HepG2 (cell line): ENCODE results near the gene SAMD10. TPM values are rescaled to one million over a fixed set of nuclear protein-coding genes. Genes with fewer than 3 reads are reported as not detected.

Experiments used
- ATF7-NPFF ChIP-seq: sonication (generic); formaldehyde crosslinking; IDR thresholded peaks from 2 replicates; pipeline ENCODE4 v1.8.1; 2023; ENCODE audit warnings: mild to moderate bottlenecking, low read depth, missing genetic modification reagents, moderate library complexity
- KDM5A ChIP-seq: fragments of 200-600 bp; sonication (generic); IDR thresholded peaks from 2 replicates; pipeline ENCODE4 v1.7.0; 2018; ENCODE audit warnings: antibody characterized with exemption, mild to moderate bottlenecking, low read length, borderline replicate concordance
- NFE2 ChIP-seq: sonication (generic); formaldehyde crosslinking; IDR thresholded peaks from 2 replicates; pipeline ENCODE4 v1.4.0; 2020; ENCODE audit warnings: missing genetic modification reagents
- PHF20 ChIP-seq: sonication (generic); formaldehyde crosslinking; IDR thresholded peaks from 2 replicates; pipeline ENCODE4 v1.5.0; 2020; ENCODE audit warnings: mild to moderate bottlenecking, missing genetic modification reagents
- RBM22 ChIP-seq: fragments of 200-400 bp; formaldehyde crosslinking; optimal IDR thresholded peaks from 2 replicates; pipeline ENCODE3; 2017; ENCODE audit warnings: mild to moderate bottlenecking, low read length, moderate library complexity
- ZKSCAN1 ChIP-seq: fragments of 150-350 bp; IDR thresholded peaks from 2 replicates; pipeline ENCODE4 v1.6.1; 2014; ENCODE audit warnings: low read length
- ZNF253 ChIP-seq: sonication (generic); formaldehyde crosslinking; IDR thresholded peaks from 2 replicates; pipeline ENCODE4 v1.8.0; 2022; ENCODE audit warnings: mild to moderate bottlenecking, missing genetic modification reagents, borderline replicate concordance
- ZNF296 ChIP-seq: sonication (generic); formaldehyde crosslinking; conservative IDR thresholded peaks from 2 replicates; pipeline ENCODE4 v1.5.0; 2020; ENCODE audit warnings: mild to moderate bottlenecking, missing genetic modification reagents
- ZNF335 ChIP-seq: sonication (generic); formaldehyde crosslinking; IDR thresholded peaks from 2 replicates; pipeline ENCODE4 v1.4.0; 2020; ENCODE audit warnings: missing genetic modification reagents
- ZNF501 ChIP-seq: sonication (generic); formaldehyde crosslinking; IDR thresholded peaks from 2 replicates; pipeline ENCODE4 v1.5.1; 2020; ENCODE audit warnings: mild to moderate bottlenecking, moderate library complexity, missing genetic modification reagents
- ZNF577 ChIP-seq: sonication (generic); formaldehyde crosslinking; IDR thresholded peaks from 2 replicates; pipeline ENCODE4 v1.4.0; 2020; ENCODE audit warnings: mild to moderate bottlenecking, low read depth, missing genetic modification reagents, borderline replicate concordance
- ZSCAN21 ChIP-seq: sonication (generic); formaldehyde crosslinking; IDR thresholded peaks from 2 replicates; pipeline ENCODE4 v1.8.0; 2022; ENCODE audit warnings: mild to moderate bottlenecking, missing genetic modification reagents, moderate library complexity, borderline replicate concordance
- polyA plus RNA-seq, 8 experiments: library from polyadenylated mRNA; depleted of rRNA in 3 of 8; stranded (reverse) in 7 of 8; unstranded in 1 of 8; fragments of >200 nt; fragmentation: Illumina TruSeq in 4 of 8; extraction: Trizol in 4 of 8; gene quantifications; 2 replicates each; pipeline versions ENCODE4 v1.2.1 to v1.2.3, GENCODE V29; 2011 to 2016; ENCODE audit warnings: low read depth in 4 of 8, missing spikeins in 1 of 8, mixed read lengths in 1 of 8; ENCODE audit not compliant: insufficient read depth in 1 of 8
- total RNA-seq, 5 experiments: library from RNA; depleted of rRNA; stranded (reverse); fragments of >200 nt; fragmentation: Illumina TruSeq; extraction: Trizol; gene quantifications; 2 replicates each; pipeline ENCODE4 v1.2.3, GENCODE V29; 2016; ENCODE audit warnings: low read depth in 1 of 5
- TF ChIP-seq, protein P1 (sequence below): IDR thresholded peaks from 2 replicates; pipeline ENCODE4 v1.6.1; 2016; ENCODE audit warnings: control low read depth
- TF ChIP-seq, protein P2 (sequence below): IDR thresholded peaks from 2 replicates; pipeline ENCODE4 v1.6.1; 2016; ENCODE audit warnings: missing compliant biosample characterization, missing genetic modification reagents, borderline replicate concordance
- TF ChIP-seq, protein P3 (sequence below): sonication (generic); formaldehyde crosslinking; conservative IDR thresholded peaks from 2 replicates; pipeline ENCODE4 v1.4.0; 2020; ENCODE audit warnings: mild to moderate bottlenecking, missing genetic modification reagents, moderate library complexity
- TF ChIP-seq, protein P4 (sequence below): sonication (generic); formaldehyde crosslinking; IDR thresholded peaks from 2 replicates; pipeline ENCODE4 v1.4.0; 2020; ENCODE audit warnings: missing genetic modification reagents
- TF ChIP-seq, protein P5 (sequence below): IDR thresholded peaks from 2 replicates; pipeline ENCODE4 v1.6.1; 2016; ENCODE audit warnings: missing biosample characterization, missing genetic modification reagents, low read depth

SAMD10 gene
- total and polyA plus RNA-seq, 2 of the 13 experiments (the other 11 are each of a cell fraction or from before 2014, with no cell fraction given) = 6.1 to 11.0 TPM

DNA sequence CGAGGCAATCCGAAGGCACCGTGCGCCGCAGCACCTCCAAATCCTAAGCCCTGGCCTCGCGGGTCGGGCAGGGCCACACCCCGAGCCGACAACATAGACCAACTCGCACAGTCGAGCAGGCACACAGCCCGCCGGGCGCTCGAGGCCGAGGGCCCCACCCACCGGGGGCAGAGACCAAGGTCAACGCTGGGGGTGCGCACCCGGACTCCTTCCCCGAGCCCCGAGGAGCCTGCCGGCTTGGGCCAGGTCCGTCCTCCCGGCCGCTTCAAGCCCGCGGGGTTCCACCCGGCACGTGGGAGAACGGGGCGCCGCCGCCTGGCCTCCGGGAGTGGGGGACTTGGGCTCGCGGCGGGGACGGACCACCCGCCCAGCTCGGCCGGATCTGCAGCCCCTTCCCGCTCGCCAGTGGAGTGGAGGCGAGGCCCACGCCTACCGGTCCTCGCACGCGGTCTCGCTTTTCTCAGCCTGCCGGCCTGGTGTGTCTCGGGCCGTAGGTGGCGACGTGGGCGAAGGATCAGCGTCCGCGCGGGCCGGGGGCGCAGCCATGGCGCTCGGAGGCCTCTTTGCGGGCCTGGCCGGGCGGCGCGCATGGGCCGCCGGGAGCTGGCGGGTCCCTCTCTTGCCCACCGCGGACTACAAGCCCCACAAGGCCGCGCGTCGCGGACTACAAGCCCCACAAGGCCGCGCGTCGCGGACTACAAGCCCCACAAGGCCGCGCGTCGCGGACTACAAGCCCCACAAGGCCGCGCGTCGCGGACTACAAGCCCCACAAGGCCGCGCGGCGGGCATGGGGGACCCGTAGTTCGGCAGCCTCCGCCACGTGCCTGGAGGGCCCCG is 23.4 kb downstream of the SAMD10 start, which contains the start of gene UCKL1 (continued):
- TF ChIP-seq ZNF253 (CRISPR knock-in tag) (0 out of 2 replicates have a peak, but pooled peaks have one; percentile 66), NFE2 (CRISPR knock-in tag) (no peak; the same call in 1 of the 2 replicates), RBM22 (peak; percentile 100), ZNF296 (CRISPR knock-in tag) (peak; percentile 31), ZNF501 (peak; percentile 100), PHF20 (CRISPR knock-in tag) (peak; percentile 78), KDM5A (peak; percentile 82), ATF7-NPFF (peak; percentile 98), ZKSCAN1 (no peak), ZNF577 (CRISPR knock-in tag) (peak; percentile 99), ZSCAN21 (CRISPR knock-in tag) (peak; percentile 81; the same call in 1 of the 2 replicates), ZNF335 (CRISPR knock-in tag) (peak; percentile 65; the same call in 1 of the 2 replicates)
- TF ChIP-seq, protein P1, sequence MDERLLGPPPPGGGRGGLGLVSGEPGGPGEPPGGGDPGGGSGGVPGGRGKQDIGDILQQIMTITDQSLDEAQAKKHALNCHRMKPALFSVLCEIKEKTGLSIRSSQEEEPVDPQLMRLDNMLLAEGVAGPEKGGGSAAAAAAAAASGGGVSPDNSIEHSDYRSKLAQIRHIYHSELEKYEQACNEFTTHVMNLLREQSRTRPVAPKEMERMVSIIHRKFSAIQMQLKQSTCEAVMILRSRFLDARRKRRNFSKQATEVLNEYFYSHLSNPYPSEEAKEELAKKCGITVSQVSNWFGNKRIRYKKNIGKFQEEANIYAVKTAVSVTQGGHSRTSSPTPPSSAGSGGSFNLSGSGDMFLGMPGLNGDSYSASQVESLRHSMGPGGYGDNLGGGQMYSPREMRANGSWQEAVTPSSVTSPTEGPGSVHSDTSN (CRISPR knock-in tag) = no peak
- TF ChIP-seq, protein P2, sequence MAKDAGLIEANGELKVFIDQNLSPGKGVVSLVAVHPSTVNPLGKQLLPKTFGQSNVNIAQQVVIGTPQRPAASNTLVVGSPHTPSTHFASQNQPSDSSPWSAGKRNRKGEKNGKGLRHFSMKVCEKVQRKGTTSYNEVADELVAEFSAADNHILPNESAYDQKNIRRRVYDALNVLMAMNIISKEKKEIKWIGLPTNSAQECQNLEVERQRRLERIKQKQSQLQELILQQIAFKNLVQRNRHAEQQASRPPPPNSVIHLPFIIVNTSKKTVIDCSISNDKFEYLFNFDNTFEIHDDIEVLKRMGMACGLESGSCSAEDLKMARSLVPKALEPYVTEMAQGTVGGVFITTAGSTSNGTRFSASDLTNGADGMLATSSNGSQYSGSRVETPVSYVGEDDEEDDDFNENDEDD (CRISPR knock-in tag) = peak; percentile 92
- TF ChIP-seq, protein P3, sequence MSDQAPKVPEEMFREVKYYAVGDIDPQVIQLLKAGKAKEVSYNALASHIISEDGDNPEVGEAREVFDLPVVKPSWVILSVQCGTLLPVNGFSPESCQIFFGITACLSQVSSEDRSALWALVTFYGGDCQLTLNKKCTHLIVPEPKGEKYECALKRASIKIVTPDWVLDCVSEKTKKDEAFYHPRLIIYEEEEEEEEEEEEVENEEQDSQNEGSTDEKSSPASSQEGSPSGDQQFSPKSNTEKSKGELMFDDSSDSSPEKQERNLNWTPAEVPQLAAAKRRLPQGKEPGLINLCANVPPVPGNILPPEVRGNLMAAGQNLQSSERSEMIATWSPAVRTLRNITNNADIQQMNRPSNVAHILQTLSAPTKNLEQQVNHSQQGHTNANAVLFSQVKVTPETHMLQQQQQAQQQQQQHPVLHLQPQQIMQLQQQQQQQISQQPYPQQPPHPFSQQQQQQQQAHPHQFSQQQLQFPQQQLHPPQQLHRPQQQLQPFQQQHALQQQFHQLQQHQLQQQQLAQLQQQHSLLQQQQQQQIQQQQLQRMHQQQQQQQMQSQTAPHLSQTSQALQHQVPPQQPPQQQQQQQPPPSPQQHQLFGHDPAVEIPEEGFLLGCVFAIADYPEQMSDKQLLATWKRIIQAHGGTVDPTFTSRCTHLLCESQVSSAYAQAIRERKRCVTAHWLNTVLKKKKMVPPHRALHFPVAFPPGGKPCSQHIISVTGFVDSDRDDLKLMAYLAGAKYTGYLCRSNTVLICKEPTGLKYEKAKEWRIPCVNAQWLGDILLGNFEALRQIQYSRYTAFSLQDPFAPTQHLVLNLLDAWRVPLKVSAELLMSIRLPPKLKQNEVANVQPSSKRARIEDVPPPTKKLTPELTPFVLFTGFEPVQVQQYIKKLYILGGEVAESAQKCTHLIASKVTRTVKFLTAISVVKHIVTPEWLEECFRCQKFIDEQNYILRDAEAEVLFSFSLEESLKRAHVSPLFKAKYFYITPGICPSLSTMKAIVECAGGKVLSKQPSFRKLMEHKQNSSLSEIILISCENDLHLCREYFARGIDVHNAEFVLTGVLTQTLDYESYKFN (CRISPR knock-in tag) = peak; percentile 95
- TF ChIP-seq, protein P4, sequence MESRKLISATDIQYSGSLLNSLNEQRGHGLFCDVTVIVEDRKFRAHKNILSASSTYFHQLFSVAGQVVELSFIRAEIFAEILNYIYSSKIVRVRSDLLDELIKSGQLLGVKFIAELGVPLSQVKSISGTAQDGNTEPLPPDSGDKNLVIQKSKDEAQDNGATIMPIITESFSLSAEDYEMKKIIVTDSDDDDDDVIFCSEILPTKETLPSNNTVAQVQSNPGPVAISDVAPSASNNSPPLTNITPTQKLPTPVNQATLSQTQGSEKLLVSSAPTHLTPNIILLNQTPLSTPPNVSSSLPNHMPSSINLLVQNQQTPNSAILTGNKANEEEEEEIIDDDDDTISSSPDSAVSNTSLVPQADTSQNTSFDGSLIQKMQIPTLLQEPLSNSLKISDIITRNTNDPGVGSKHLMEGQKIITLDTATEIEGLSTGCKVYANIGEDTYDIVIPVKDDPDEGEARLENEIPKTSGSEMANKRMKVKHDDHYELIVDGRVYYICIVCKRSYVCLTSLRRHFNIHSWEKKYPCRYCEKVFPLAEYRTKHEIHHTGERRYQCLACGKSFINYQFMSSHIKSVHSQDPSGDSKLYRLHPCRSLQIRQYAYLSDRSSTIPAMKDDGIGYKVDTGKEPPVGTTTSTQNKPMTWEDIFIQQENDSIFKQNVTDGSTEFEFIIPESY (CRISPR knock-in tag) = peak; percentile 57
- TF ChIP-seq, protein P5, sequence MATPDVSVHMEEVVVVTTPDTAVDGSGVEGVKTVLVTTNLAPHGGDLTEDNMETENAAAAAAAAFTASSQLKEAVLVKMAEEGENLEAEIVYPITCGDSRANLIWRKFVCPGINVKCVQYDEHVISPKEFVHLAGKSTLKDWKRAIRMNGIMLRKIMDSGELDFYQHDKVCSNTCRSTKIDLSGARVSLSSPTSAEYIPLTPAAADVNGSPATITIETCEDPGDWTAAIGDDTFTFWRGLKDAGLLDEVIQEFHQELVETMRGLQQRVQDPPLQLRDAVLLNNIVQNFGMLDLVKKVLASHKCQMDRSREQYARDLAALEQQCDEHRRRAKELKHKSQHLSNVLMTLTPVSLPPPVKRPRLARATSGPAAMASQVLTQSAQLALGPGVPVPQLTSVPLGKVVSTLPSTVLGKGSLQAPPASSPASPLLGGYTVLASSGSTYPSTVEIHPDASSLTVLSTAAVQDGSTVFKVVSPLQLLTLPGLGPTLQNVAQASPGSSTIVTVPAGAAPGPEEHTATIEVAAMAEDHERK = peak; percentile 76; the same call in 1 of the 2 replicates
